H9 (cell line): ENCODE measurements around the gene MYCBPAP. TPM values are rescaled to one million over a fixed set of nuclear protein-coding genes. Genes with fewer than 3 reads are reported as not detected.

ENCODE experiments used
- DNase-seq: peaks from one replicate; pipeline ENCODE4 v3.0.0-alpha.2; 2017
- H2AFZ ChIP-seq: one replicate; pipeline ENCODE4 v1.6.1; 2013; ENCODE audit warnings: mild to moderate bottlenecking, low read length, control low read depth, moderate library complexity
- H2AK5ac ChIP-seq: 2 replicates; pipeline ENCODE4 v1.6.1; 2013; ENCODE audit warnings: low read length, control low read depth, mixed read lengths; ENCODE audit not compliant: insufficient read length
- H2BK120ac ChIP-seq: one replicate; pipeline ENCODE4 v1.6.1; 2013; ENCODE audit warnings: low read depth, mild to moderate bottlenecking, low read length, control low read depth, inconsistent platforms; ENCODE audit not compliant: poor library complexity, severe bottlenecking
- H2BK12ac ChIP-seq: 2 replicates; pipeline ENCODE4 v1.6.1; 2013; ENCODE audit warnings: low read length, control low read depth, mixed read lengths, low read depth; ENCODE audit not compliant: insufficient read length
- H2BK15ac ChIP-seq: 2 replicates; pipeline ENCODE4 v1.6.1; 2013; ENCODE audit warnings: low read depth, low read length, control low read depth
- H2BK20ac ChIP-seq: one replicate; pipeline ENCODE4 v1.6.1; 2013; ENCODE audit warnings: low read depth, mild to moderate bottlenecking, low read length, control low read depth, inconsistent platforms; ENCODE audit not compliant: poor library complexity, severe bottlenecking
- H2BK5ac ChIP-seq: 2 replicates; pipeline ENCODE4 v1.6.1; 2013; ENCODE audit warnings: low read length, control low read depth, mixed read lengths; ENCODE audit not compliant: insufficient read length
- H3K14ac ChIP-seq: 2 replicates; pipeline ENCODE4 v1.6.1; 2013; ENCODE audit warnings: low read length, control low read depth; ENCODE audit not compliant: insufficient read depth
- H3K18ac ChIP-seq: 2 replicates; pipeline ENCODE4 v1.6.1; 2013; ENCODE audit warnings: low read depth, mild to moderate bottlenecking, mixed read lengths, low read length, control low read depth; ENCODE audit not compliant: insufficient read length
- H3K23ac ChIP-seq: 2 replicates; pipeline ENCODE4 v1.6.1; 2013; ENCODE audit warnings: low read length, control low read depth, mixed read lengths, low read depth; ENCODE audit not compliant: insufficient read length
- H3K23me2 ChIP-seq: 2 replicates; pipeline ENCODE4 v1.6.1; 2013; ENCODE audit warnings: low read depth, mild to moderate bottlenecking, mixed read lengths, low read length, control low read depth; ENCODE audit not compliant: insufficient read length, poor library complexity, severe bottlenecking
- H3K27ac ChIP-seq: 2 replicates; pipeline ENCODE4 v1.5.1; 2013; ENCODE audit warnings: low read length, control low read depth, mixed read lengths, low read depth; ENCODE audit not compliant: insufficient read length
- H3K27me3 ChIP-seq: 2 replicates; pipeline ENCODE4 v1.6.1; 2013; ENCODE audit warnings: low read length, control low read depth, inconsistent platforms; ENCODE audit not compliant: insufficient read depth
- H3K4ac ChIP-seq: 2 replicates; pipeline ENCODE4 v1.6.1; 2013; ENCODE audit warnings: low read depth, mild to moderate bottlenecking, control low read depth, inconsistent platforms, low read length, moderate library complexity
- H3K4me1 ChIP-seq: 2 replicates; pipeline ENCODE4 v1.6.1; 2013; ENCODE audit warnings: low read length, control low read depth, inconsistent platforms; ENCODE audit not compliant: insufficient read depth
- H3K4me2 ChIP-seq: 2 replicates; pipeline ENCODE4 v1.6.1; 2013; ENCODE audit warnings: low read length, control low read depth, mixed read lengths; ENCODE audit not compliant: insufficient read length, insufficient read depth
- H3K56ac ChIP-seq: 2 replicates; pipeline ENCODE4 v1.6.1; 2013; ENCODE audit warnings: low read depth, mild to moderate bottlenecking, mixed read lengths, low read length, control low read depth; ENCODE audit not compliant: insufficient read length
- H3K79me1 ChIP-seq: 2 replicates; pipeline ENCODE4 v1.6.1; 2013; ENCODE audit warnings: low read depth, mild to moderate bottlenecking, moderate library complexity, low read length, control low read depth, inconsistent platforms; ENCODE audit not compliant: insufficient read depth, poor library complexity, severe bottlenecking
- H3K79me2 ChIP-seq: 2 replicates; pipeline ENCODE4 v1.6.1; 2013; ENCODE audit warnings: low read length, control low read depth, inconsistent platforms; ENCODE audit not compliant: insufficient read depth
- H3K9ac ChIP-seq: 2 replicates; pipeline ENCODE4 v1.6.1; 2013; ENCODE audit warnings: low read length, control low read depth, mixed read lengths; ENCODE audit not compliant: insufficient read length; ENCODE audit errors: extremely low read depth
- H3K9me3 ChIP-seq: one replicate; pipeline ENCODE4 v1.6.1; 2013; ENCODE audit warnings: low read depth, low read length, inconsistent platforms; ENCODE audit not compliant: control insufficient read depth
- H3T11ph ChIP-seq: one replicate; pipeline ENCODE4 v1.6.1; 2013; ENCODE audit warnings: mild to moderate bottlenecking, low read length, control low read depth, inconsistent platforms
- H4K20me1 ChIP-seq: one replicate; pipeline ENCODE4 v1.6.1; 2013; ENCODE audit not compliant: control insufficient read depth, insufficient read length, insufficient read depth
- H4K5ac ChIP-seq: 2 replicates; pipeline ENCODE4 v1.6.1; 2013; ENCODE audit warnings: low read depth, mild to moderate bottlenecking, mixed read lengths, low read length, control low read depth; ENCODE audit not compliant: insufficient read length
- H4K8ac ChIP-seq: replicated peaks from 2 replicates; pipeline ENCODE4 v1.6.1; 2013; ENCODE audit warnings: low read length, control low read depth, mixed read lengths, low read depth; ENCODE audit not compliant: insufficient read length
- H4K91ac ChIP-seq: 2 replicates; pipeline ENCODE4 v1.6.1; 2013; ENCODE audit warnings: low read depth, mild to moderate bottlenecking, moderate library complexity, mixed read lengths, low read length, control low read depth; ENCODE audit not compliant: insufficient read length
- H3K27ac Mint-ChIP-seq, 3 experiments: 2 replicates in 2 of 3; 3 replicates in 1 of 3; pipeline ENCODE4 v1.8.0; 2020 to 2021; ENCODE audit warnings: mixed read lengths in 3 of 3, mild to moderate bottlenecking in 1 of 3, moderate library complexity in 1 of 3
- H3K27me3 Mint-ChIP-seq: 2 replicates; pipeline ENCODE4 v1.8.0; 2021; ENCODE audit warnings: low read depth, mild to moderate bottlenecking, moderate library complexity, mixed read lengths
- H3K36me3 Mint-ChIP-seq, 3 experiments: 2 replicates in 2 of 3; 3 replicates in 1 of 3; pipeline ENCODE4 v1.8.0; 2020 to 2021; ENCODE audit warnings: low read depth in 3 of 3, mixed read lengths in 3 of 3; ENCODE audit not compliant: insufficient read depth in 1 of 3
- H3K4me1 Mint-ChIP-seq, 2 experiments: 2 replicates each; pipeline ENCODE4 v1.8.0; 2020; ENCODE audit warnings: mixed read lengths in 2 of 2
- H3K4me3 Mint-ChIP-seq, 2 experiments: 2 replicates in 1 of 2; 3 replicates in 1 of 2; pipeline ENCODE4 v1.8.0; 2020 to 2021; ENCODE audit warnings: mild to moderate bottlenecking in 2 of 2, mixed read lengths in 2 of 2, moderate library complexity in 1 of 2
- H3K9me3 Mint-ChIP-seq, 2 experiments: 2 replicates in 1 of 2; 3 replicates in 1 of 2; pipeline ENCODE4 v1.8.0; 2020; ENCODE audit warnings: mild to moderate bottlenecking in 2 of 2, mixed read lengths in 2 of 2, moderate library complexity in 1 of 2
- CTCF ChIP-seq: fragments of 200-600 bp; sonication (generic); conservative IDR thresholded peaks from 3 replicates; pipeline ENCODE4 v1.8.0; 2021; ENCODE audit warnings: antibody characterized with exemption, mild to moderate bottlenecking
- WGBS: extraction: QIAGEN DNeasy Blood & Tissue Kit; methylation state at CpG from one replicate; pipeline ENCODE4 v1.1.7; 2013; ENCODE audit warnings: missing lambda C conversion rate, low lambda C conversion rate, mixed read lengths; ENCODE audit not compliant: insufficient read length; ENCODE audit errors: extremely low coverage; 5-methylcytosine and 5-hydroxymethylcytosine counted together
- total RNA-seq: library from RNA; stranded (reverse); gene quantifications from 2 replicates; pipeline ENCODE4 v1.2.1, GENCODE V29; 2021

The MYCBPAP gene
- total RNA-seq, 1 experiment from 2014 or later, result 1.7 TPM

- Histone ChIP-seq H3K4me2 (no peak overlapping the region), H3K27ac (no peak overlapping the region)
- WGBS, result no CpG with 5 or more reads among the region's 11 CpGs
Measured at GRCh38 chr17:50540560-50541401, 32.5 kb downstream of the MYCBPAP start.

More at GRCh38 chr17:50540560-50541401, 32.5 kb downstream of the MYCBPAP start:
- Histone ChIP-seq H2AFZ (no peak overlapping the region), H3K79me1 (no peaks in the 10 kb centered on the region), H3T11ph (no peak overlapping the region), H3K23ac (no peak overlapping the region), H2AK5ac (no peak overlapping the region), H2BK12ac (no peak overlapping the region), H3K4me1 (0 out of 2 replicates have a peak, but pooled peaks cover 2% of the 10 kb centered on the region), H4K20me1 (no peaks in the 10 kb centered on the region), H3K18ac (no peak overlapping the region), H3K56ac (no peak overlapping the region), H4K91ac (no peak overlapping the region), H2BK15ac (no peak overlapping the region), H3K79me2 (no peaks in the 10 kb centered on the region), H4K5ac (no peak overlapping the region), H3K4ac (no peak overlapping the region), H2BK20ac (no peak overlapping the region), H3K14ac (no peak overlapping the region), H3K23me2 (peaks cover 8% of the 10 kb centered on the region), H4K8ac (no peak overlapping the region), H3K9me3 (no peaks in the 10 kb centered on the region), H2BK5ac (no peak overlapping the region), H3K27me3 (no peaks in the 10 kb centered on the region; the same call in 1 of the 2 replicates), H3K9ac (no peak overlapping the region), H2BK120ac (no peak overlapping the region)
- H3K27me3 Mint-ChIP-seq, result peaks cover 28% of the 10 kb centered on the region
- H3K27ac Mint-ChIP-seq, result no peak overlapping the region
- TF ChIP-seq CTCF, result no peak
- peak overlapping the region in 1 of 2 experiments; percentile 69; a peak in 1 of 5 replicates for H3K4me3 Mint-ChIP-seq
- no peak for DNase-seq
- no peaks in the 10 kb centered on the region for H3K9me3 Mint-ChIP-seq
- peaks cover 23 to 36% of the 10 kb centered on the region in 2 experiments for H3K4me1 Mint-ChIP-seq
- H3K36me3 Mint-ChIP-seq, result peaks cover 0 to 5% (median 0%) of the 10 kb centered on the region in 3 experiments; a peak in 3 of 7 replicates
